NT2/D1 (cell line): ENCODE results near the gene PRR14L.

Experiments used
- SUZ12 ChIP-seq: IDR thresholded peaks from 2 replicates; pipeline ENCODE4 v1.6.1; 2011; ENCODE audit not compliant: insufficient read length, insufficient read depth; ENCODE audit errors: extremely low read depth
- YY1 ChIP-seq: IDR thresholded peaks from 2 replicates; pipeline ENCODE4 v1.6.1; 2011; ENCODE audit not compliant: insufficient read length, insufficient read depth
- ZNF274 ChIP-seq: IDR thresholded peaks from 2 replicates; pipeline ENCODE4 v1.6.1; 2011; ENCODE audit warnings: mild to moderate bottlenecking, low read depth, low read length

GRCh38 chr22:31752096-31752847 is 2.3 kb upstream of the PRR14L start:
- TF ChIP-seq ZNF274 (no peak), SUZ12 (no peak), YY1 (no peak)
